ENCODE data around the gene STPG1. TPM values are rescaled to one million over a fixed set of nuclear protein-coding genes. Genes with fewer than 3 reads are reported as not detected.

STPG1 gene
- total and polyA plus RNA-seq, 9 of the 15 experiments (the other 6 are each of a cell fraction or from before 2014, with no cell fraction given), result 5.0 to 11.9 (median 8.3) TPM

- TF ChIP-seq THRB (CRISPR knock-in tag; conservative IDR thresholded peaks at IDR 0.05) (no peak), GATAD2A (IDR thresholded peaks at IDR 0.05) (no peak), BCOR (IDR thresholded peaks at IDR 0.05) (no peak), MNT (conservative IDR thresholded peaks at IDR 0.05) (peak; percentile 35 to 74; a peak in 3 of 4 replicates), HOMEZ (CRISPR knock-in tag; IDR thresholded peaks at IDR 0.05) (no peak), ADNP (tag; IDR thresholded peaks at IDR 0.05) (no peak), ZNF133 (CRISPR knock-in tag; IDR thresholded peaks at IDR 0.05) (no peak), RCOR1 (IDR thresholded peaks at IDR 0.05; ENCODE audit: borderline replicate concordance in 1 of 2, low read depth in 2 of 2, low read length in 2 of 2) (peak; percentile 59 to 89), ZBTB7A (IDR thresholded peaks at IDR 0.05; ENCODE audit: borderline replicate concordance, control insufficient read depth, low read depth, low read length) (peak; percentile 74; the same call in 1 of the 2 replicates), CEBPB (tag; IDR thresholded peaks at IDR 0.05) (no peak), GABPB2 (CRISPR knock-in tag; conservative IDR thresholded peaks at IDR 0.05) (no peak), HDAC2 (IDR thresholded peaks at IDR 0.05) (no peak; the same call in 1 of the 2 replicates), SAFB (IDR thresholded peaks at IDR 0.05; ENCODE audit: borderline replicate concordance, low read depth, low read length) (no peak), KAT7 (CRISPR knock-in tag; IDR thresholded peaks at IDR 0.05; ENCODE audit: borderline replicate concordance) (no peak), SIRT6 (IDR thresholded peaks at IDR 0.05; ENCODE audit: low read depth, low read length) (no peak), ATF4 (CRISPR knock-in tag; IDR thresholded peaks at IDR 0.05) (no peak), ZNF780A (CRISPR knock-in tag; IDR thresholded peaks at IDR 0.05) (no peak), BHLHE40 (IDR thresholded peaks at IDR 0.05; ENCODE audit: low read length) (peak; percentile 56), CHD1 (IDR thresholded peaks at IDR 0.05; ENCODE audit: low read length) (no peak), ZNF644 (tag; IDR thresholded peaks at IDR 0.05; ENCODE audit: low read depth) (no peak), ZNF444 (CRISPR knock-in tag; IDR thresholded peaks at IDR 0.05) (no peak), MAZ (CRISPR knock-in tag; conservative IDR thresholded peaks at IDR 0.05 in 1 of 2, IDR thresholded peaks at IDR 0.05 in 1 of 2) (peak; percentile 78), CC2D1A (IDR thresholded peaks at IDR 0.05) (peak; percentile 70), CREB5 (CRISPR knock-in tag; IDR thresholded peaks at IDR 0.05) (no peak)
These were observed 1.8 kb upstream of the STPG1 start, which contains the start of gene NIPAL3 (continued) for GRCh38 chr1:24415334-24415909.
